OCI-LY1 (cell line): Measurements from ENCODE around the gene CACHD1.

Experiments used
- H2AFZ ChIP-seq: fragments of 200-600 bp; sonication (generic), shearing (Covaris generic); 2 replicates; pipeline ENCODE4 v1.6.0; 2014; ENCODE audit warnings: antibody characterized with exemption, mild to moderate bottlenecking, low read length
- H3F3A ChIP-seq: fragments of 200-600 bp; sonication (generic), shearing (Covaris generic); 2 replicates; pipeline ENCODE4 v1.6.0; 2014; ENCODE audit warnings: mild to moderate bottlenecking, antibody characterized with exemption, low read length, moderate library complexity; ENCODE audit not compliant: insufficient read depth
- H3K27ac ChIP-seq: fragments of 200-600 bp; sonication (generic); 2 replicates; pipeline ENCODE4 v1.5.1; 2014; ENCODE audit warnings: low read length, mixed run types, mild to moderate bottlenecking, low read depth; ENCODE audit not compliant: poor library complexity, severe bottlenecking
- H3K27me3 ChIP-seq: fragments of 200-600 bp; sonication (generic); 2 replicates; pipeline ENCODE4 v1.6.0; 2014; ENCODE audit warnings: antibody characterized with exemption, mild to moderate bottlenecking, low read length, moderate library complexity; ENCODE audit not compliant: insufficient read depth
- H3K36me3 ChIP-seq: fragments of 200-600 bp; sonication (generic); 2 replicates; pipeline ENCODE4 v1.6.1; 2014; ENCODE audit warnings: mild to moderate bottlenecking, antibody characterized with exemption, low read length, moderate library complexity, mixed read lengths; ENCODE audit not compliant: insufficient read depth
- H3K4me1 ChIP-seq: fragments of 200-600 bp; sonication (generic); 2 replicates; pipeline ENCODE4 v1.5.1; 2014; ENCODE audit warnings: mild to moderate bottlenecking, low read length, moderate library complexity; ENCODE audit not compliant: insufficient read depth, severe bottlenecking
- H3K4me2 ChIP-seq: fragments of 200-600 bp; sonication (generic), shearing (Covaris generic); 2 replicates; pipeline ENCODE4 v1.6.1; 2014; ENCODE audit warnings: low read length
- H3K4me3 ChIP-seq: fragments of 200-600 bp; sonication (generic); 2 replicates; pipeline ENCODE4 v1.5.1; 2014; ENCODE audit warnings: low read length, low read depth, mild to moderate bottlenecking, mixed read lengths; ENCODE audit not compliant: poor library complexity, severe bottlenecking
- H3K79me2 ChIP-seq: fragments of 200-600 bp; shearing (Covaris generic); 2 replicates; pipeline ENCODE4 v1.6.1; 2016; ENCODE audit warnings: mixed run types, low read length, mixed read lengths; ENCODE audit not compliant: insufficient read depth
- H3K9ac ChIP-seq: fragments of 200-600 bp; sonication (generic), shearing (Covaris generic); 2 replicates; pipeline ENCODE4 v1.6.1; 2014; ENCODE audit warnings: mild to moderate bottlenecking, low read length, mixed read lengths
- H3K9me2 ChIP-seq: fragments of 200-600 bp; sonication (generic), shearing (Covaris generic); 2 replicates; pipeline ENCODE4 v1.6.1; 2014; ENCODE audit warnings: low read depth, mild to moderate bottlenecking, low read length, mixed read lengths
- H3K9me3 ChIP-seq: fragments of 200-600 bp; shearing (Covaris generic); 2 replicates; pipeline ENCODE4 v1.6.1; 2014; ENCODE audit warnings: low read length, mixed read lengths
- H4K20me1 ChIP-seq: fragments of 200-600 bp; sonication (generic), shearing (Covaris generic); 2 replicates; pipeline ENCODE4 v1.6.0; 2016; ENCODE audit warnings: mild to moderate bottlenecking, low read length; ENCODE audit not compliant: insufficient read depth
- CTCF ChIP-seq: fragments of 200-600 bp; sonication (generic), shearing (Covaris generic); IDR thresholded peaks from 2 replicates; pipeline ENCODE4 v1.5.1; 2017; ENCODE audit warnings: mild to moderate bottlenecking, antibody characterized with exemption, low read length, moderate library complexity, mixed read lengths
- EZH2 ChIP-seq: fragments of 200-600 bp; sonication (generic), shearing (Covaris generic); IDR thresholded peaks from 2 replicates; pipeline ENCODE4 v1.8.0; 2017; ENCODE audit warnings: borderline replicate concordance, mixed run types, mild to moderate bottlenecking, antibody characterized with exemption, low read length, moderate library complexity, mixed read lengths

Gene CACHD1

GRCh38 chr1:64480999-64481772 lies 11.3 kb downstream of the CACHD1 start:
- H3K27me3 ChIP-seq, result no peaks in the 10 kb centered on the region
- no peak for TF ChIP-seq EZH2
- no peak for TF ChIP-seq CTCF
- H2AFZ ChIP-seq, result no peak overlapping the region
- H3K4me1 ChIP-seq, result no peaks in the 10 kb centered on the region
- H3K9me3 ChIP-seq, result no peaks in the 10 kb centered on the region
- no peaks in the 10 kb centered on the region for H3K9me2 ChIP-seq
- H3K79me2 ChIP-seq, result no peaks in the 10 kb centered on the region
- H3K27ac ChIP-seq, result no peak overlapping the region
- no peaks in the 10 kb centered on the region for H3K36me3 ChIP-seq
- H4K20me1 ChIP-seq, result no peaks in the 10 kb centered on the region
- H3K9ac ChIP-seq, result no peak overlapping the region
- H3K4me3 ChIP-seq, result no peak overlapping the region
- H3K4me2 ChIP-seq, result no peak overlapping the region
- no peaks in the 10 kb centered on the region for H3F3A ChIP-seq

- no peaks in the 10 kb centered on the region for H3K4me1 ChIP-seq
Measured at GRCh38 chr1:64482128-64482527, 12.2 kb downstream of the CACHD1 start.

GRCh38 chr1:64482720-64483119 lies 12.8 kb downstream of the CACHD1 start:
- no peak overlapping the region for H2AFZ ChIP-seq
- no peaks in the 10 kb centered on the region for H3F3A ChIP-seq
- H3K9ac ChIP-seq, result no peak overlapping the region
- H3K9me2 ChIP-seq, result no peaks in the 10 kb centered on the region
- no peak overlapping the region for H3K27ac ChIP-seq
- H3K4me2 ChIP-seq, result no peak overlapping the region
- H3K36me3 ChIP-seq, result no peaks in the 10 kb centered on the region
- no peaks in the 10 kb centered on the region for H3K27me3 ChIP-seq
- no peaks in the 10 kb centered on the region for H3K79me2 ChIP-seq
- H4K20me1 ChIP-seq, result no peaks in the 10 kb centered on the region
- no peaks in the 10 kb centered on the region for H3K4me1 ChIP-seq
- no peak overlapping the region for H3K4me3 ChIP-seq
- H3K9me3 ChIP-seq, result no peaks in the 10 kb centered on the region
- no peak for TF ChIP-seq EZH2
- no peak for TF ChIP-seq CTCF

More at GRCh38 chr1:64482128-64482527, 12.2 kb downstream of the CACHD1 start:
- Histone ChIP-seq H3K79me2 (no peaks in the 10 kb centered on the region), H3K9me2 (no peaks in the 10 kb centered on the region), H3K27ac (no peak overlapping the region), H3K9me3 (no peaks in the 10 kb centered on the region), H3K27me3 (no peaks in the 10 kb centered on the region), H3K4me3 (no peak overlapping the region), H3F3A (no peaks in the 10 kb centered on the region), H3K9ac (no peak overlapping the region), H3K4me2 (no peak overlapping the region), H4K20me1 (no peaks in the 10 kb centered on the region), H3K36me3 (no peaks in the 10 kb centered on the region), H2AFZ (no peak overlapping the region)
- no peak for TF ChIP-seq CTCF
- TF ChIP-seq EZH2, result no peak
